Neuronal stem cell (in vitro differentiated cells): ENCODE data around the gene CDC73.
"Not testable (repeated sequence)": the region's sequence is repeated elsewhere in the genome, so short reads cannot be mapped to it uniquely, and the experiment has no call there.

Experiments used
- DNase-seq: peaks from one replicate; pipeline ENCODE4 v3.0.0-alpha.2; 2013; ENCODE audit warnings: low spot score
- H2AFZ ChIP-seq: one replicate; pipeline ENCODE4 v1.6.1; 2013; ENCODE audit warnings: mild to moderate bottlenecking, low read length, inconsistent platforms
- H2AK5ac ChIP-seq: 2 replicates; pipeline ENCODE4 v1.6.1; 2013; ENCODE audit warnings: low read depth, mild to moderate bottlenecking, inconsistent platforms, low read length, moderate library complexity, mixed read lengths
- H2BK120ac ChIP-seq: 2 replicates; pipeline ENCODE4 v1.6.1; 2013; ENCODE audit warnings: low read depth, mild to moderate bottlenecking, inconsistent platforms, low read length, moderate library complexity, mixed read lengths
- H2BK12ac ChIP-seq: one replicate; pipeline ENCODE4 v1.6.1; 2013; ENCODE audit warnings: low read length, inconsistent platforms
- H2BK15ac ChIP-seq: 2 replicates; pipeline ENCODE4 v1.6.1; 2013; ENCODE audit warnings: mild to moderate bottlenecking, low read length, inconsistent platforms, mixed read lengths
- H2BK5ac ChIP-seq: one replicate; pipeline ENCODE4 v1.6.1; 2013; ENCODE audit warnings: inconsistent platforms, mild to moderate bottlenecking, low read length, moderate library complexity
- H3K14ac ChIP-seq: one replicate; pipeline ENCODE4 v1.6.1; 2013; ENCODE audit warnings: low read length, inconsistent platforms
- H3K18ac ChIP-seq: 2 replicates; pipeline ENCODE4 v1.6.1; 2013; ENCODE audit warnings: low read length, inconsistent platforms
- H3K23ac ChIP-seq: 2 replicates; pipeline ENCODE4 v1.6.1; 2013; ENCODE audit warnings: low read depth, mild to moderate bottlenecking, mixed read lengths, low read length, inconsistent platforms; ENCODE audit not compliant: poor library complexity
- H3K27ac ChIP-seq: replicated peaks from 3 replicates; pipeline ENCODE4 v1.5.1; 2013; ENCODE audit warnings: low read length, inconsistent platforms
- H3K27me3 ChIP-seq, 3 experiments: 2 replicates each; pipeline ENCODE4 v1.6.1; 2013; ENCODE audit warnings: low read length in 3 of 3, mild to moderate bottlenecking in 2 of 3, inconsistent platforms in 1 of 3, low read depth in 1 of 3, mixed read lengths in 1 of 3, moderate library complexity in 1 of 3; ENCODE audit not compliant: control insufficient read depth in 3 of 3, insufficient read depth in 3 of 3
- H3K36me3 ChIP-seq, 2 donors: replicated peaks in 1 of 2; 2 replicates each; pipeline ENCODE4 v1.6.1; 2013; ENCODE audit warnings: low read length in 2 of 2; ENCODE audit not compliant: control insufficient read depth in 2 of 2, insufficient read depth in 2 of 2
- H3K4ac ChIP-seq: 2 replicates; pipeline ENCODE4 v1.6.1; 2013; ENCODE audit warnings: inconsistent platforms, mild to moderate bottlenecking, low read length, moderate library complexity
- H3K4me1 ChIP-seq, 2 donors: 1 replicate in 1 of 2; 2 replicates in 1 of 2; pipeline ENCODE4 v1.6.1; 2013; ENCODE audit warnings: low read length in 2 of 2, low read depth in 1 of 2; ENCODE audit not compliant: control insufficient read depth in 2 of 2, insufficient read depth in 1 of 2
- H3K4me2 ChIP-seq: one replicate; pipeline ENCODE4 v1.6.1; 2013; ENCODE audit warnings: mild to moderate bottlenecking, low read length, inconsistent platforms; ENCODE audit not compliant: insufficient read depth, poor library complexity, severe bottlenecking
- H3K4me3 ChIP-seq, 2 donors: 2 replicates each; pipeline ENCODE4 v1.5.1; 2013; ENCODE audit warnings: low read length in 2 of 2, mild to moderate bottlenecking in 2 of 2, inconsistent platforms in 1 of 2, moderate library complexity in 1 of 2
- H3K79me1 ChIP-seq: one replicate; pipeline ENCODE4 v1.6.1; 2013; ENCODE audit warnings: low read depth, mild to moderate bottlenecking, inconsistent platforms, low read length, moderate library complexity
- H3K9ac ChIP-seq: one replicate; pipeline ENCODE4 v1.6.1; 2013; ENCODE audit warnings: mild to moderate bottlenecking, low read depth, low read length, inconsistent platforms; ENCODE audit not compliant: poor library complexity
- H3K9me3 ChIP-seq, 2 donors: replicated peaks in 1 of 2; 2 replicates each; pipeline versions ENCODE3 to v1.6.1; 2013; ENCODE audit warnings: low read length in 2 of 2, mild to moderate bottlenecking in 2 of 2, inconsistent platforms in 1 of 2, low read depth in 1 of 2, mixed read lengths in 1 of 2, moderate library complexity in 1 of 2; ENCODE audit not compliant: control insufficient read depth in 2 of 2, insufficient read depth in 1 of 2
- H4K8ac ChIP-seq: one replicate; pipeline ENCODE4 v1.6.1; 2013; ENCODE audit warnings: low read depth, mild to moderate bottlenecking, inconsistent platforms, low read length, moderate library complexity
- H4K91ac ChIP-seq: one replicate; pipeline ENCODE4 v1.6.1; 2013; ENCODE audit warnings: low read length, low read depth, mild to moderate bottlenecking, inconsistent platforms; ENCODE audit not compliant: poor library complexity
- WGBS, 2 donors: extraction: QIAGEN DNeasy Blood & Tissue Kit; methylation state at CpG; one replicate each; pipeline ENCODE4 v1.1.7; 2013; ENCODE audit warnings: missing lambda C conversion rate in 2 of 2, mixed read lengths in 1 of 2; ENCODE audit not compliant: insufficient read length in 2 of 2, insufficient replicate concordance in 1 of 2; ENCODE audit errors: extremely low coverage in 2 of 2; 5-methylcytosine and 5-hydroxymethylcytosine counted together

The CDC73 gene

DNA sequence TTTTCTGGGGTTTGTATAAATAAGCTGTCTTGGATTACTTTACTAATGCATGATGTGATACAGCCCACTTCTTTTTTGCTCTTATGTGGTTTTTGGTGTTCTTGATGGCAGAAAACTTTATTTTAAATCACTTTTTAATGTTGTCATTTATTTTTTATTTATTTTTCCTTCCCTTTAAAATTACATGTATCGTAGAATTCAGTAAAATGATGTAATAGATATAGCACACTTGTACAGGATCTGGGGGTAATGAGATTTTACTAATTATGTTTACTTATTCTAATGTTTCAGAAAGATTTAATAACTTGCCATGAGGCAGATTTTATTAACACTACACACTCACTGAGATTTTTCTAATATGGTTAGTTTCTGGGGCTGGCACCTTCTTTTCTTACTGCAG, 65.3 kb downstream of the CDC73 start:
- no peak overlapping the region for H3K14ac ChIP-seq
- DNase-seq: no peak
- H4K8ac ChIP-seq: no peak overlapping the region
- H2AK5ac ChIP-seq: no peak overlapping the region
- no peak overlapping the region for H3K27ac ChIP-seq
- no CpG with 5 or more reads among the region's 1 CpG for WGBS, 2 donors
- no peak overlapping the region for H3K4ac ChIP-seq
- H3K18ac ChIP-seq: no peak overlapping the region
- H3K9ac ChIP-seq: no peak overlapping the region
- H3K9me3 ChIP-seq: peaks cover 1 to 5% of the 10 kb centered on the region in 2 donors
- H2AFZ ChIP-seq: no peak overlapping the region
- no peak overlapping the region for H2BK120ac ChIP-seq
- H2BK5ac ChIP-seq: no peak overlapping the region
- no peak overlapping the region for H3K23ac ChIP-seq
- H4K91ac ChIP-seq: no peak overlapping the region
- H3K79me1 ChIP-seq: no peaks in the 10 kb centered on the region
- no peak overlapping the region for H3K4me3 ChIP-seq
- no peaks in the 10 kb centered on the region for H3K27me3 ChIP-seq
- H3K36me3 ChIP-seq: peaks cover 0 to 5% of the 10 kb centered on the region in 2 donors
- no peak overlapping the region for H3K4me2 ChIP-seq
- peaks cover 4 to 11% of the 10 kb centered on the region in 2 donors for H3K4me1 ChIP-seq
- H2BK12ac ChIP-seq: no peak overlapping the region
- H2BK15ac ChIP-seq: no peak overlapping the region

DNA sequence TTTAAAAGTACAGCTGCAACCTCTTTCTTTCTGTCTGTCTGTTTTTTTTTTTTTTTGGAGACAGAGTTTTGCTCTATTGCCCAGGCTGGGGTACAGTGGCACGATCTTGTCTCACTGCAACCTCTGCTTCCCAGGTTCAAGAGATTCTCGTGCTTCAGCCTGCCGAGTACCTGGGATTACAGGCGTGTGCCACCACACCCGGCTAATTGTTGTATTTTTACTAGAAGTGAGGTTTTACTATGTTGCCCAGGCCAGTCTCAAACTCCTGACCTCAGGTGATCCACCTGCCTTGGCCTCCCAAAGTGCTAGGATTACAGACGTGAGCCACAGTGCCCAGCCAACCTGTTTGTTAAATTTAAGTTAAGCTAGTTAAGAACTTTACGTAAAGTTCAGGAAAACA, 67.1 kb downstream of the CDC73 start:
- not testable (repeated sequence) for H2BK5ac ChIP-seq, H3K14ac ChIP-seq, H3K9ac ChIP-seq, H3K79me1 ChIP-seq, H3K18ac ChIP-seq, H2BK15ac ChIP-seq, H4K91ac ChIP-seq, H3K27ac ChIP-seq, H3K4me2 ChIP-seq, H2AK5ac ChIP-seq, DNase-seq, H3K4me3 ChIP-seq, H4K8ac ChIP-seq, H2BK120ac ChIP-seq, H2AFZ ChIP-seq, H2BK12ac ChIP-seq, H3K4ac ChIP-seq, H3K27me3 ChIP-seq, H3K23ac ChIP-seq
- Histone ChIP-seq H3K4me1 (peaks cover 4 to 11% of the 10 kb centered on the region in 2 donors), H3K36me3 (peaks cover 0 to 12% of the 10 kb centered on the region in 2 donors), H3K9me3 (peaks cover 9 to 17% of the 10 kb centered on the region in 2 donors)
- WGBS, 2 donors: no CpG with 5 or more reads among the region's 7 CpGs

DNA sequence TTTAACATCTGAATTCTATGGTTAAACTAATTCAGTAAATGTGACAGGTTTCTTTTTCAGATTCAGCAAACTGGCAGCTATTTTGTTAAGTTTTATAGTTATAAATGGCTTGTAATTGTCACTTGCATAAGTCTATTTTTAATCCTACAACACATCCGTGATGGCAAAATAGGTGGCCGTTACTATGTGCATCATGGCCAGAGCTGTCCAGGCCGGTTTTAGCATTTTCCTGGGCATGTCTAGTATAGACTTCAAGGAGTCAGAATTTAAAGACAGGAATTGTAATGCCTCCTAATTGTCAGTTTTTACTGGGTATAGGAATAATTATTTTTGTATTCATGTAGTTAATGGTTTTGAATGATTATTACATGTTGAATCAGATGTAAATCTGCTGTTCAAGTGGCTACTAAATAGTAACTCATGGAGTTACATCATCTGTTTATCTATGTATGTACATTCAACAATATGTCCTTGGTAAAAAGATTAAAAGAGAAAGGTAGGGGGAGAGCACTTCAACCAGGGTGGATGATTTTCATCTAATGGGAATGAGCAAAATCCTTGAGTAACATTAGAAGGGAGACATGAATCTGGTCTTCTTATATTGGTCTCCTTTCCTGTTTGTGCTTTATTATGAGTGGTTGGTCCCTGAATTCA, 67.7 kb downstream of the CDC73 start:
- H3K14ac ChIP-seq: no peak overlapping the region
- H3K4me3 ChIP-seq: no peak overlapping the region
- H4K91ac ChIP-seq: no peak overlapping the region
- H3K9me3 ChIP-seq: peaks cover 9 to 23% of the 10 kb centered on the region in 2 donors
- H2BK15ac ChIP-seq: no peak overlapping the region
- no peak overlapping the region for H3K4me2 ChIP-seq
- no peak overlapping the region for H2AK5ac ChIP-seq
- no peak for DNase-seq
- no peaks in the 10 kb centered on the region for H3K27me3 ChIP-seq
- no peak overlapping the region for H2BK120ac ChIP-seq
- H2AFZ ChIP-seq: no peak overlapping the region
- no peak overlapping the region for H3K18ac ChIP-seq
- H3K36me3 ChIP-seq: peaks cover 0 to 17% of the 10 kb centered on the region in 2 donors
- H4K8ac ChIP-seq: no peak overlapping the region
- H3K4ac ChIP-seq: no peak overlapping the region
- H3K4me1 ChIP-seq: peaks cover 4 to 11% of the 10 kb centered on the region in 2 donors
- no peak overlapping the region for H3K27ac ChIP-seq
- H2BK5ac ChIP-seq: no peak overlapping the region
- no peak overlapping the region for H2BK12ac ChIP-seq
- H3K79me1 ChIP-seq: peaks cover 4% of the 10 kb centered on the region
- no CpG with 5 or more reads among the region's 3 CpGs for WGBS, 2 donors
- no peak overlapping the region for H3K23ac ChIP-seq
- no peak overlapping the region for H3K9ac ChIP-seq

DNA sequence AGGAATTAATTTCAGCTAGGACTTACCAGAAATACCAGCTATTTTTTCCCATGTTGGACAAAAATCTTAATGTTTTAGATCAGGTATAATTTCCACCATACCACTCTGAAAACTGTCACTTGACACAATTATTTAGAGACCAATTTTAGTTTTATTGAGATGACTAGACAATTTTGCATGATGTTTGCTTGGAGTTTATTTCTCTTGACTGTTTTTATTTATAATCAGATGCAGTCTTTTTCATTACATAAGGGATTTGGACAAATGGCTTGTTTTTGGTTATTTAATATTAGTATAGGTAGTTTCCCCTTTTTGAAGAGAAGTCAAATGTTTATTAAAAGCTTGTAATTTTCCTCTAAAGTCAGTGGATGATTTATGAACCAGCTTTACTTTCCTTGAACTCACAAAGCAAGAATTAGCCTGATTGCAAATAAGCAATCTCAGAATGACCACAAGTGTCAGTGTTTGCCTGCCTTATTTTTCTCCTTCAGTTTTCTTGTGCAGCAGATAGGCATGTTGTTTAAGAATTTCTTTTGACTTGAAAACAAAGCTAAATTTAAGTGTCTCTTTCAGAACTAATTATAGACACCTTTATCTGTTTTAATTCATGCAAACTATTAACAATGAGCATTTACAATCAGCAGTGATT, 68.4 kb downstream of the CDC73 start:
- DNase-seq: no peak
- H3K4me2 ChIP-seq: no peak overlapping the region
- no peak overlapping the region for H3K9ac ChIP-seq

More for the DNA sequence above, 68.4 kb downstream of the CDC73 start:
- Histone ChIP-seq H3K27ac (no peak overlapping the region), H3K79me1 (peaks cover 4% of the 10 kb centered on the region), H3K27me3 (no peaks in the 10 kb centered on the region), H3K4ac (no peak overlapping the region), H3K4me1 (peaks cover 4 to 11% of the 10 kb centered on the region in 2 donors), H4K8ac (no peak overlapping the region), H3K9me3 (peaks cover 9 to 23% of the 10 kb centered on the region in 2 donors), H2BK15ac (no peak overlapping the region), H4K91ac (no peak overlapping the region), H3K18ac (no peak overlapping the region), H2AFZ (no peak overlapping the region), H2BK5ac (no peak overlapping the region), H3K23ac (no peak overlapping the region), H2AK5ac (no peak overlapping the region), H2BK12ac (no peak overlapping the region), H2BK120ac (no peak overlapping the region), H3K4me3 (no peak overlapping the region), H3K36me3 (peaks cover 0 to 17% of the 10 kb centered on the region in 2 donors), H3K14ac (no peak overlapping the region)
